Measurements from ENCODE around the gene CEP112. TPM values are rescaled to one million over a fixed set of nuclear protein-coding genes. Genes with fewer than 3 reads are reported as not detected.

The CEP112 gene
- total RNA-seq, 1 donor from 2014 or later = 13.9 TPM

GRCh38 chr17:66091445-66092080 lies 100.4 kb downstream of the CEP112 start:
- no peak overlapping the region for H3K9ac ChIP-seq (ENCODE audit: low read length)
- H2AFZ ChIP-seq (ENCODE audit: low read depth, low read length) = no peak overlapping the region
- H3K4me2 ChIP-seq (ENCODE audit: low read length) = no peak overlapping the region
- no peaks in the 10 kb centered on the region for H3K27me3 ChIP-seq (ENCODE audit: insufficient read depth, low read length)
- DNase-seq (ENCODE audit: low read depth) (no peak), FAIRE-seq (no peak)
- no peaks in the 10 kb centered on the region for H3K27me3 Mint-ChIP-seq (ENCODE audit: low read depth, unreplicated experiment)
- no peak overlapping the region for H3K27ac Mint-ChIP-seq (ENCODE audit: unreplicated experiment)
- H3K36me3 ChIP-seq (ENCODE audit: insufficient read depth, low read length) = no peaks in the 10 kb centered on the region
- no peak overlapping the region for H3K27ac ChIP-seq (ENCODE audit: low read depth, low read length)
- no peak overlapping the region for H3K4me3 Mint-ChIP-seq (ENCODE audit: unreplicated experiment)
- no peaks in the 10 kb centered on the region for H3K9me3 ChIP-seq (ENCODE audit: insufficient read depth, low read depth, low read length)
- peaks cover 6% of the 10 kb centered on the region for H3K4me1 Mint-ChIP-seq (ENCODE audit: low read depth, unreplicated experiment)
- H3K4me1 ChIP-seq (ENCODE audit: insufficient read depth, low read length) = peaks cover 3% of the 10 kb centered on the region
- peaks cover 6% of the 10 kb centered on the region for H3K9me3 Mint-ChIP-seq (ENCODE audit: unreplicated experiment)
- H4K20me1 ChIP-seq (ENCODE audit: insufficient read depth, low read length) = no peaks in the 10 kb centered on the region
- H3K4me3 ChIP-seq (ENCODE audit: insufficient read depth, low read depth, low read length) = no peak overlapping the region
- peaks cover 16% of the 10 kb centered on the region for H3K36me3 Mint-ChIP-seq (ENCODE audit: low read depth, unreplicated experiment)
- H3K79me2 ChIP-seq (ENCODE audit: insufficient read depth, low read length) = no peaks in the 10 kb centered on the region
- no peak for TF ChIP-seq EZH2 (IDR thresholded peaks at IDR 0.05; ENCODE audit: insufficient read depth, low read length)
- TF ChIP-seq, protein P1, sequence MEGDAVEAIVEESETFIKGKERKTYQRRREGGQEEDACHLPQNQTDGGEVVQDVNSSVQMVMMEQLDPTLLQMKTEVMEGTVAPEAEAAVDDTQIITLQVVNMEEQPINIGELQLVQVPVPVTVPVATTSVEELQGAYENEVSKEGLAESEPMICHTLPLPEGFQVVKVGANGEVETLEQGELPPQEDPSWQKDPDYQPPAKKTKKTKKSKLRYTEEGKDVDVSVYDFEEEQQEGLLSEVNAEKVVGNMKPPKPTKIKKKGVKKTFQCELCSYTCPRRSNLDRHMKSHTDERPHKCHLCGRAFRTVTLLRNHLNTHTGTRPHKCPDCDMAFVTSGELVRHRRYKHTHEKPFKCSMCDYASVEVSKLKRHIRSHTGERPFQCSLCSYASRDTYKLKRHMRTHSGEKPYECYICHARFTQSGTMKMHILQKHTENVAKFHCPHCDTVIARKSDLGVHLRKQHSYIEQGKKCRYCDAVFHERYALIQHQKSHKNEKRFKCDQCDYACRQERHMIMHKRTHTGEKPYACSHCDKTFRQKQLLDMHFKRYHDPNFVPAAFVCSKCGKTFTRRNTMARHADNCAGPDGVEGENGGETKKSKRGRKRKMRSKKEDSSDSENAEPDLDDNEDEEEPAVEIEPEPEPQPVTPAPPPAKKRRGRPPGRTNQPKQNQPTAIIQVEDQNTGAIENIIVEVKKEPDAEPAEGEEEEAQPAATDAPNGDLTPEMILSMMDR (IDR thresholded peaks at IDR 0.05; ENCODE audit: insufficient read depth, low read depth, low read length) = no peak

GRCh38 chr17:66089764-66090163 lies 102.2 kb downstream of the CEP112 start:
- no peak for DNase-seq (ENCODE audit: low read depth)
- Histone ChIP-seq H3K79me2 (ENCODE audit: insufficient read depth, low read length) (no peaks in the 10 kb centered on the region), H3K4me2 (ENCODE audit: low read length) (no peak overlapping the region), H3K27ac (ENCODE audit: low read depth, low read length) (no peak overlapping the region), H3K4me3 (ENCODE audit: insufficient read depth, low read depth, low read length) (no peak overlapping the region), H3K4me1 (ENCODE audit: insufficient read depth, low read length) (peaks cover 3% of the 10 kb centered on the region), H3K9ac (ENCODE audit: low read length) (no peak overlapping the region), H3K27me3 (ENCODE audit: insufficient read depth, low read length) (no peaks in the 10 kb centered on the region), H3K9me3 (ENCODE audit: insufficient read depth, low read depth, low read length) (no peaks in the 10 kb centered on the region), H3K36me3 (ENCODE audit: insufficient read depth, low read length) (no peaks in the 10 kb centered on the region), H4K20me1 (ENCODE audit: insufficient read depth, low read length) (no peaks in the 10 kb centered on the region), H2AFZ (ENCODE audit: low read depth, low read length) (no peak overlapping the region)
- FAIRE-seq = no peak
- H3K27me3 Mint-ChIP-seq (ENCODE audit: low read depth, unreplicated experiment) = no peaks in the 10 kb centered on the region
- H3K27ac Mint-ChIP-seq (ENCODE audit: unreplicated experiment) = no peak overlapping the region
- peaks cover 6% of the 10 kb centered on the region for H3K9me3 Mint-ChIP-seq (ENCODE audit: unreplicated experiment)
- H3K4me3 Mint-ChIP-seq (ENCODE audit: unreplicated experiment) = no peak overlapping the region
- no peak for TF ChIP-seq EZH2 (IDR thresholded peaks at IDR 0.05; ENCODE audit: insufficient read depth, low read length)
- TF ChIP-seq, protein P1 (IDR thresholded peaks at IDR 0.05; ENCODE audit: insufficient read depth, low read depth, low read length) = no peak
- H3K4me1 Mint-ChIP-seq (ENCODE audit: low read depth, unreplicated experiment) = peaks cover 6% of the 10 kb centered on the region
- peaks cover 10% of the 10 kb centered on the region for H3K36me3 Mint-ChIP-seq (ENCODE audit: low read depth, unreplicated experiment)

DNA sequence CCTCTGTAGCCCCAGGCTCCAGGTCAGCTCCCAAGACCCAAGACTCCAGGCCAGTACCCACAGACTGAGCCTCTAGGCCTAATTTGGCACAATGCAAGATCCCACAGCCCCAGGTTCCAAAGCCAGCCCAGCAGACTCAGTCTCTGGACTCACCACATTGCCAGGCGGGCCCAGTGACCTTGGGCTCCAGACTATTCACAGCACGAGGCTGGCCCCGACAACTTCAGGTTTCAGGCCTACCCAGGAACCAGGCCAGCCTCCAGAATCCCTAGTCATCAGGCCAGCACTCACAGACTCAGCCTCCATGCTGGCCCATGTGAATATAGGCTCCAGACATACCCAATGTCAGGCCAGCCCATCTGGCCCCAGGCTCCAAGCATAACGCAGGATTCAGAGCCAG lies 103.8 kb downstream of the CEP112 start:
- H3K36me3 Mint-ChIP-seq (ENCODE audit: low read depth, unreplicated experiment) = peaks cover 9% of the 10 kb centered on the region
- TF ChIP-seq EZH2 (IDR thresholded peaks at IDR 0.05; ENCODE audit: insufficient read depth, low read length) = no peak
- TF ChIP-seq, protein P1 (IDR thresholded peaks at IDR 0.05; ENCODE audit: insufficient read depth, low read depth, low read length) = no peak
- H3K27me3 Mint-ChIP-seq (ENCODE audit: low read depth, unreplicated experiment) = no peaks in the 10 kb centered on the region
- DNase-seq (ENCODE audit: low read depth) (no peak), FAIRE-seq (no peak)
- Histone ChIP-seq H3K79me2 (ENCODE audit: insufficient read depth, low read length) (no peaks in the 10 kb centered on the region), H4K20me1 (ENCODE audit: insufficient read depth, low read length) (no peaks in the 10 kb centered on the region), H3K27ac (ENCODE audit: low read depth, low read length) (no peak overlapping the region), H3K4me3 (ENCODE audit: insufficient read depth, low read depth, low read length) (no peak overlapping the region), H3K27me3 (ENCODE audit: insufficient read depth, low read length) (no peaks in the 10 kb centered on the region), H3K4me1 (ENCODE audit: insufficient read depth, low read length) (peaks cover 3% of the 10 kb centered on the region), H3K9me3 (ENCODE audit: insufficient read depth, low read depth, low read length) (no peaks in the 10 kb centered on the region), H3K4me2 (ENCODE audit: low read length) (no peak overlapping the region), H3K9ac (ENCODE audit: low read length) (no peak overlapping the region), H2AFZ (ENCODE audit: low read depth, low read length) (no peak overlapping the region), H3K36me3 (ENCODE audit: insufficient read depth, low read length) (no peaks in the 10 kb centered on the region)
- H3K4me3 Mint-ChIP-seq (ENCODE audit: unreplicated experiment) = no peak overlapping the region
- peaks cover 6% of the 10 kb centered on the region for H3K4me1 Mint-ChIP-seq (ENCODE audit: low read depth, unreplicated experiment)
- peaks cover 5% of the 10 kb centered on the region for H3K9me3 Mint-ChIP-seq (ENCODE audit: unreplicated experiment)
- H3K27ac Mint-ChIP-seq (ENCODE audit: unreplicated experiment) = no peak overlapping the region

Measured in astrocyte (in vitro differentiated cells and primary cell).